ENCODE data around the gene HEXIM2.

Gene HEXIM2

DNA sequence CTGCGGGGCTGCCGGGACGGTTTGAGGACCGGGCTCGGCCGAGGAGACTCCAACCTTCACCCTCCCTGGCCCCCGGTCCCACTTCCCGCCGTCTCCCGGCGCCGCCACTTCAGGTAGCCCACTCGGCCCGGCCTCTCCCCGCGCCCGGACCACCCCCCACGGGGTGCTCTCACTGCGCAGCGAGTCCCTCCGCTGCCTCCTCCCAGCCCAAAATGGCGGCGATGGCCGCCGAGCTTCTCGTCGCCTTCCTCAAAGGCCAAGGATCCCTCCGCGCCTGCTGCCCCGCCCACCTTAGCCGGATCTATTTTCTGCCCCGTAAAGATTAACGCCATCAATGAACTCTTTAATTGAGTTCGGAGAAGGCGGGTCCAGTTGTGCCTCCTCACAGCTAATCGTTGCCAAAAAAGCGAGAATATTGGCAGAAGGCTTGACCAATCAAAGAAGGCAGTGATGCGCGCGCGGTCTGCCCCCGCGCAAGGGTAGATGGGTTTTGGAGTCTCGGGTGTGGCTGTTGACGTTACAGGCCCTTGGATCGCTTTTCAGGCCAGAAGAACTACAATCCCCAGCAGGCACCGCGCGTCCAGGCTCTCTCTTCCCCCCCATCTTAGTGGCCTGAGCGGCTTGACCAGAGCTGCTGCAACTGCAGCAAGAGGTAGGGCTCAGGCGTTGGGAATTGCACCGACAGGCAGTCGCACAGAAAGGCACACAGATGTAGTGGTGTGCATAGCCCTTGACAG is at the start of gene HEXIM2 (continued):
- TF ChIP-seq, protein P1, sequence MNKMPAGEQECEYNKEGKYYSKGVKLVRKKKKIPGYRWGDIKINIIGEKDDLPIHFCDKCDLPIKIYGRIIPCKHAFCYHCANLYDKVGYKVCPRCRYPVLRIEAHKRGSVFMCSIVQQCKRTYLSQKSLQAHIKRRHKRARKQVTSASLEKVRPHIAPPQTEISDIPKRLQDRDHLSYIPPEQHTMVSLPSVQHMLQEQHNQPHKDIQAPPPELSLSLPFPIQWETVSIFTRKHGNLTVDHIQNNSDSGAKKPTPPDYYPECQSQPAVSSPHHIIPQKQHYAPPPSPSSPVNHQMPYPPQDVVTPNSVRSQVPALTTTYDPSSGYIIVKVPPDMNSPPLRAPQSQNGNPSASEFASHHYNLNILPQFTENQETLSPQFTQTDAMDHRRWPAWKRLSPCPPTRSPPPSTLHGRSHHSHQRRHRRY (tag by site-specific recombination; IDR thresholded peaks at IDR 0.05) = peak; percentile 74; the same call in 1 of the 2 replicates
- TF ChIP-seq ZBTB1 (tag by site-specific recombination; IDR thresholded peaks at IDR 0.05) (0 out of 2 replicates have a peak, but pooled peaks have one; percentile 71), ZNF571 (tag by site-specific recombination; IDR thresholded peaks at IDR 0.05) (no peak), ZNF701 (tag by site-specific recombination; IDR thresholded peaks at IDR 0.05) (no peak)

DNA sequence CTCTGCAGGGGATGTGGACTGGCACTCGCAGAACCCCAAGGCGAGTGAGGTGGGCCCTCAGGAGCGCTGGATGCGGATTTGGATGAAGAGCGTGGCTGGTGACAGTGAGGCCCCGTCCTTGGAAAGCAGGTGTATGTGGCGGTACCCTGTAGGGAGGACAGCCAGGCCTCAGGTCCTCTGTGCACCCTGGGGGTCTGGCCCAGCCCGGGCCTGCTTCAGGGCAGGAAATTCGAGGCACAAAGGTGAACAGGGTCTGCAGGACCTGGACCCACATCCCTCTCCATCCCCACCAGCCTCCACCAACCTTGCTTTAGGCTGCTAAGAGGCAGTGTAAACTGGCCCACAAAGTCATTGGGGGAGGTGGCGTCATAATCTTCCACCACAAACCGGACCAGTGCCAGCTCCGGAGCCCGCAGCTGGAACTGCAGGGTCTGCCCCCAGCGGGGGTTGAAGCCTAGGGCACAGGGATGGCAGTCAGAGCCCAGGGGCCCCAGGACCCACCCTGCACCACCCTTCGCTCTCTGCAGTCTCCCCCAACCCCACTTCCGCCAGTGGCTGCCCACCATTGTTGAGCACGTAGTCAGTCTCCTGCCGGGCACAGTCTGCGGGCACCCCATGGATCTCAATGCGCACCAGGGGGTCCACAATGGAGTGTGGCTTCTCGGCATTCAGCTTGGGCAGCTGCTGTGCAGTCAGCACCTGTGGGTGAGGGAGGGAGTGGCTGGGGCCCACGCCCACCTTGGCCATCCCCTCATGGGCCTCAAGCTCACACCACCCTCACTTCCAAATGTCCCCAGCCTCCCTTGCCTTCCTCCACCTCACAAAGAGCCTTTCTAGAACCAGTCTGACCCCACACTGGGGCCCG is 48.9 kb upstream of the HEXIM2 start:
- Histone ChIP-seq H3K9me3 (ENCODE audit: control insufficient read depth, insufficient read depth, low read depth, low read length) (no peaks in the 10 kb centered on the region), H3K36me3 (ENCODE audit: control insufficient read depth in 2 of 2, insufficient read depth in 1 of 2, low read length in 2 of 2) (peaks cover 0 to 55% of the 10 kb centered on the region in 2 experiments; a peak in 1 of 3 replicates), H3K4me3 (ENCODE audit: low read depth, low read length) (no peak overlapping the region), H3K4me1 (ENCODE audit: control insufficient read depth, insufficient read depth, low read length) (no peaks in the 10 kb centered on the region), H3K27ac (ENCODE audit: extremely low read depth, low read depth, low read length) (no peak overlapping the region)
- CTCF ChIA-PET = interaction anchor here (1.0 to 1.8 kb wide), 3 partner anchors 14 to 85 kb away, joined by 4 to 9 read pairs (median 8); partner anchors contain the start of gene ACBD4
- POLR2A ChIA-PET = interaction anchor here (1.1 to 1.5 kb wide), 2 partner anchors 15 to 50 kb away, joined by 3 to 4 read pairs; no protein-coding TSS in a partner anchor
- peak; percentile 65 for TF ChIP-seq KLF1 (tag by site-specific recombination; IDR thresholded peaks at IDR 0.05)
- TF ChIP-seq ZNF600 (tag by site-specific recombination; IDR thresholded peaks at IDR 0.05) = peak; percentile 49; the same call in 1 of the 2 replicates
- TF ChIP-seq, protein P2, sequence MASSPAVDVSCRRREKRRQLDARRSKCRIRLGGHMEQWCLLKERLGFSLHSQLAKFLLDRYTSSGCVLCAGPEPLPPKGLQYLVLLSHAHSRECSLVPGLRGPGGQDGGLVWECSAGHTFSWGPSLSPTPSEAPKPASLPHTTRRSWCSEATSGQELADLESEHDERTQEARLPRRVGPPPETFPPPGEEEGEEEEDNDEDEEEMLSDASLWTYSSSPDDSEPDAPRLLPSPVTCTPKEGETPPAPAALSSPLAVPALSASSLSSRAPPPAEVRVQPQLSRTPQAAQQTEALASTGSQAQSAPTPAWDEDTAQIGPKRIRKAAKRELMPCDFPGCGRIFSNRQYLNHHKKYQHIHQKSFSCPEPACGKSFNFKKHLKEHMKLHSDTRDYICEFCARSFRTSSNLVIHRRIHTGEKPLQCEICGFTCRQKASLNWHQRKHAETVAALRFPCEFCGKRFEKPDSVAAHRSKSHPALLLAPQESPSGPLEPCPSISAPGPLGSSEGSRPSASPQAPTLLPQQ (tag by site-specific recombination; IDR thresholded peaks at IDR 0.05) = no peak
- TF ChIP-seq ZNF366 (tag by site-specific recombination; conservative IDR thresholded peaks at IDR 0.05) = no peak
- peak; percentile 23; the same call in 1 of the 2 replicates for TF ChIP-seq ZIC2 (tag by site-specific recombination; IDR thresholded peaks at IDR 0.05)
- TF ChIP-seq ZFHX2 (tag by site-specific recombination; conservative IDR thresholded peaks at IDR 0.05) = peak; percentile 17; the same call in 1 of the 2 replicates
- TF ChIP-seq, protein P3, sequence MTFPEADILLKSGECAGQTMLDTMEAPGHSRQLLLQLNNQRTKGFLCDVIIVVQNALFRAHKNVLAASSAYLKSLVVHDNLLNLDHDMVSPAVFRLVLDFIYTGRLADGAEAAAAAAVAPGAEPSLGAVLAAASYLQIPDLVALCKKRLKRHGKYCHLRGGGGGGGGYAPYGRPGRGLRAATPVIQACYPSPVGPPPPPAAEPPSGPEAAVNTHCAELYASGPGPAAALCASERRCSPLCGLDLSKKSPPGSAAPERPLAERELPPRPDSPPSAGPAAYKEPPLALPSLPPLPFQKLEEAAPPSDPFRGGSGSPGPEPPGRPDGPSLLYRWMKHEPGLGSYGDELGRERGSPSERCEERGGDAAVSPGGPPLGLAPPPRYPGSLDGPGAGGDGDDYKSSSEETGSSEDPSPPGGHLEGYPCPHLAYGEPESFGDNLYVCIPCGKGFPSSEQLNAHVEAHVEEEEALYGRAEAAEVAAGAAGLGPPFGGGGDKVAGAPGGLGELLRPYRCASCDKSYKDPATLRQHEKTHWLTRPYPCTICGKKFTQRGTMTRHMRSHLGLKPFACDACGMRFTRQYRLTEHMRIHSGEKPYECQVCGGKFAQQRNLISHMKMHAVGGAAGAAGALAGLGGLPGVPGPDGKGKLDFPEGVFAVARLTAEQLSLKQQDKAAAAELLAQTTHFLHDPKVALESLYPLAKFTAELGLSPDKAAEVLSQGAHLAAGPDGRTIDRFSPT (tag by site-specific recombination; IDR thresholded peaks at IDR 0.05) = peak; percentile 15; the same call in 1 of the 2 replicates
- peak; percentile 46; the same call in 1 of the 2 replicates for TF ChIP-seq KLF9 (tag by site-specific recombination; IDR thresholded peaks at IDR 0.05; ENCODE audit: low read depth)

DNA sequence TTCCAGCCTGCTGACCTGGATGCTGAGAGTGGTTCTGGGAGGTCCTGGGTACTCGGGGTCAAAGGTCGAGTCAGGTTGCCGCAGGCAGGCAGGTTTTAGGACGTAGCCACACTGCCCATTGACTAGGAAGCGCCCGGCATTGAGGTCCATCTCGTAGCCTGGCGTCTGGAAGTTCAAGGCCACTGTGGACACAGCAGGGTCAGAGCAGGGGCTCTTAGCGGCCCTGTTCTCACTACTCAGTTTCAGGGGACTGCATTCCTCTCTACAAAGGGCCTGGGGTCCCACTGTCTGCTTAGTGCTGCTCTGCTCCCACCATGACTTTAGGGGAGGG is 48.3 kb upstream of the HEXIM2 start:
- H3K27ac ChIP-seq (ENCODE audit: extremely low read depth, low read depth, low read length) = no peak overlapping the region
- H3K4me1 ChIP-seq (ENCODE audit: control insufficient read depth, insufficient read depth, low read length) = no peaks in the 10 kb centered on the region
- POLR2A ChIA-PET = no interaction called here
- 0 out of 2 replicates have a peak, but pooled peaks have one; percentile 38 for TF ChIP-seq BCL11B (tag by site-specific recombination; IDR thresholded peaks at IDR 0.05; ENCODE audit: low read depth)
- no peak for TF ChIP-seq ZFP3 (tag by site-specific recombination; IDR thresholded peaks at IDR 0.05; ENCODE audit: low read depth)
- no peaks in the 10 kb centered on the region for H3K9me3 ChIP-seq (ENCODE audit: control insufficient read depth, insufficient read depth, low read depth, low read length)
- peaks cover 0 to 55% of the 10 kb centered on the region in 2 experiments; a peak in 1 of 3 replicates for H3K36me3 ChIP-seq (ENCODE audit: control insufficient read depth in 2 of 2, insufficient read depth in 1 of 2, low read length in 2 of 2)
- CTCF ChIA-PET = interaction anchor here (0.9 kb wide), 1 partner anchor 193 kb away, joined by 3 read pairs; no protein-coding TSS in a partner anchor
- no peak overlapping the region for H3K4me3 ChIP-seq (ENCODE audit: low read depth, low read length)

Data from HEK293 (cell line).